Endothelial cell (in vitro differentiated cells): ENCODE results near the gene ZBTB9. TPM values are rescaled to one million over a fixed set of nuclear protein-coding genes. Genes with fewer than 3 reads are reported as not detected.

ENCODE experiments used
- DNase-seq: peaks from one replicate; pipeline ENCODE4 v3.0.0; 2021; ENCODE audit warnings: low spot score
- H3K27ac Mint-ChIP-seq: one replicate; pipeline ENCODE4 v1.8.0; 2021; ENCODE audit warnings: mixed read lengths, inconsistent platforms; ENCODE audit not compliant: unreplicated experiment
- H3K27me3 Mint-ChIP-seq: one replicate; pipeline ENCODE4 v1.8.0; 2021; ENCODE audit warnings: mild to moderate bottlenecking, moderate library complexity, mixed read lengths, inconsistent platforms; ENCODE audit not compliant: unreplicated experiment
- H3K36me3 Mint-ChIP-seq: one replicate; pipeline ENCODE4 v1.8.0; 2021; ENCODE audit warnings: mild to moderate bottlenecking, low read depth, mixed read lengths, inconsistent platforms; ENCODE audit not compliant: unreplicated experiment
- H3K4me1 Mint-ChIP-seq: one replicate; pipeline ENCODE4 v1.8.0; 2021; ENCODE audit warnings: mild to moderate bottlenecking, mixed read lengths, inconsistent platforms; ENCODE audit not compliant: unreplicated experiment
- H3K4me3 Mint-ChIP-seq: one replicate; pipeline ENCODE4 v1.8.0; 2021; ENCODE audit warnings: mild to moderate bottlenecking, mixed read lengths, inconsistent platforms; ENCODE audit not compliant: unreplicated experiment
- H3K9me3 Mint-ChIP-seq: one replicate; pipeline ENCODE4 v1.8.0; 2021; ENCODE audit warnings: mixed read lengths, inconsistent platforms; ENCODE audit not compliant: unreplicated experiment
- total RNA-seq: library from RNA; stranded (reverse); fragmentation: NEBNext Ultra II Directional; extraction: Animal tissue kit (Norgen Biotek cat#: 25700); gene quantifications from one replicate; pipeline ENCODE4 v1.2.1, GENCODE V29; 2021; ENCODE audit not compliant: unreplicated experiment
- TF ChIP-seq, protein P1 (sequence below): fragments of 200-600 bp; sonication (generic); IDR thresholded peaks from one replicate; pipeline ENCODE4 v1.5.0; 2021; ENCODE audit warnings: antibody characterized with exemption; ENCODE audit not compliant: unreplicated experiment

The ZBTB9 gene
- total RNA-seq, 1 donor from 2014 or later: 18.7 TPM

DNA sequence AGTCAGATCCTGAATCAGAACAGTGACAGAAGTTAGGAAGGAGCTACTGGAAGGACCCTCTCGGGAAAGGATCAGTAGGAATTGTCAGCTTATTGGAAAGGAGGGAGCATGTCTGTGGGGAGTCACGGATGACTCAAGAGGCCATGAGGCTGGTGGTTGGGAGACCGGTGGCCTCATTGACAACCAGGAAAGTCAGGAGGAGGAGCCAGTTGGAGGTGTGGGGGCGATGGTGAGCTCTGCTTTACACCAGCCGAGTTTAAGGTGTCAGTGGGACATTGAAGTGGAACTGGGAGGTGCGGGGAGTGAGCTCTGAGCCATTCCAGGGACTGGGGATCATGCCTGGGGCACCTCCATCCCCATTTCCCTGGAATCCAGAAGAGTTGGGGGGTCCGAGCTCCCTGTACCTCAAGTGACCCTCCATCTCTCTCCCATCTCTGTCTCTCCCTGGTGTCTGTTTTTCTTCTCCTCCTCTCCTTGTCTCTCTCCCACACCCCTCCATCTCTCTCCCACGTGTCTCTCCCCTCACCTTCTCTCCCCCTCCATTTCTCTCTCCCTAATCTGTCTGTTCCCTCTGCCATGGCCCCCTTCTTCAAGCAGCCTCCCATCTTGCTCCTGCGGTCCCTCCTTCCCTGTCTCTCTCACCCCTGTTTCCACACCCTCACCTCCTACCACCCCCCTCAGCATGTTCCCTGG is 14.3 kb upstream of the ZBTB9 start:
- DNase-seq: no peak
- Mint-ChIP-seq H3K4me1 (peaks cover 5% of the 10 kb centered on the region), H3K36me3 (peaks cover 42% of the 10 kb centered on the region), H3K4me3 (peak overlapping the region; percentile 83), H3K27me3 (peaks cover 6% of the 10 kb centered on the region), H3K27ac (peak overlapping the region; percentile 67), H3K9me3 (no peaks in the 10 kb centered on the region)
- TF ChIP-seq, protein P1, sequence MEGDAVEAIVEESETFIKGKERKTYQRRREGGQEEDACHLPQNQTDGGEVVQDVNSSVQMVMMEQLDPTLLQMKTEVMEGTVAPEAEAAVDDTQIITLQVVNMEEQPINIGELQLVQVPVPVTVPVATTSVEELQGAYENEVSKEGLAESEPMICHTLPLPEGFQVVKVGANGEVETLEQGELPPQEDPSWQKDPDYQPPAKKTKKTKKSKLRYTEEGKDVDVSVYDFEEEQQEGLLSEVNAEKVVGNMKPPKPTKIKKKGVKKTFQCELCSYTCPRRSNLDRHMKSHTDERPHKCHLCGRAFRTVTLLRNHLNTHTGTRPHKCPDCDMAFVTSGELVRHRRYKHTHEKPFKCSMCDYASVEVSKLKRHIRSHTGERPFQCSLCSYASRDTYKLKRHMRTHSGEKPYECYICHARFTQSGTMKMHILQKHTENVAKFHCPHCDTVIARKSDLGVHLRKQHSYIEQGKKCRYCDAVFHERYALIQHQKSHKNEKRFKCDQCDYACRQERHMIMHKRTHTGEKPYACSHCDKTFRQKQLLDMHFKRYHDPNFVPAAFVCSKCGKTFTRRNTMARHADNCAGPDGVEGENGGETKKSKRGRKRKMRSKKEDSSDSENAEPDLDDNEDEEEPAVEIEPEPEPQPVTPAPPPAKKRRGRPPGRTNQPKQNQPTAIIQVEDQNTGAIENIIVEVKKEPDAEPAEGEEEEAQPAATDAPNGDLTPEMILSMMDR: no peak

DNA sequence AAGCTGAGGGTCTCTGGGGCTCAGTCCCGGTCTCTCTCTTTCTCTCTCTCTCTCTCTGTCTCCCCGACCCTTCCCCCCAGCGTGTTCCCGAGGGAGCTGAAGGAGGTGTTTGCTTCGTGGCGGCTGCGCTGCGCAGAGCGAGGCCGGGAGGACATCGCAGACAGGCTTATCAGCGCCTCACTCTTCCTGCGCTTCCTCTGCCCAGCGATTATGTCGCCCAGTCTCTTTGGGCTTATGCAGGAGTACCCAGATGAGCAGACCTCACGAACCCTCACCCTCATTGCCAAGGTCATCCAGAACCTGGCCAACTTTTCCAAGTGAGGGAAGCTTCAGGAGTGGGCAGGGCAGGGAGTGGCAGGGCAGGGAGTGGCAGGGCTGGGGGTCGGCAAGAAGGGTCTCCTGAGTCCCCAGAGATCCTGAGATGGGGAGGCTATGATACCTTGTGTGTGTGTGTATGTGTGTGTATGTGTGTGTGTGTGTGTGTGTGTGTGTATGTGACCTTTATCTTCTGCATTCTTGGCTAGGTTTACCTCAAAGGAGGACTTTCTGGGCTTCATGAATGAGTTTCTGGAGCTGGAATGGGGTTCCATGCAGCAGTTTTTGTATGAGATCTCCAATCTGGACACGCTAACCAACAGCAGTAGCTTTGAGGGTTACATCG is 13.6 kb upstream of the ZBTB9 start:
- H3K36me3 Mint-ChIP-seq: peaks cover 35% of the 10 kb centered on the region

DNA sequence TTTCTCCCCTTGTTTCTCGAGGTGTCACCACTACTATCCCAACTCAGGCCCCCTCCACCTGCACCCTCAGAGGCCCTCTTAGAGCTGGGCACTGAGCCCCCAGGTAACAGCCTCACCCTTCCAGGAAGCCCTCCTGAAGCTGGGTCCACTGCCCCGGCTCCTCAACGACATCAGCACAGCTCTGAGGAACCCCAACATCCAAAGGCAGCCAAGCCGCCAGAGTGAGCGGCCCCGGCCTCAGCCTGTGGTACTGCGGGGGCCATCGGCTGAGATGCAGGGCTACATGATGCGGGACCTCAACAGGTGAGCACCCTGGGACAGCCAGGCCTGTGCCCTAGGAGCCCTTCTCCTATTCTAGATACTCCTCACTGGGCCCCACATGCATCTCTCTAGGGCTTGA is 12.9 kb upstream of the ZBTB9 start:
- H3K36me3 Mint-ChIP-seq: peaks cover 34% of the 10 kb centered on the region
- H3K9me3 Mint-ChIP-seq: no peaks in the 10 kb centered on the region
- DNase-seq: no peak
- H3K27ac Mint-ChIP-seq: no peak overlapping the region
- H3K27me3 Mint-ChIP-seq: peaks cover 6% of the 10 kb centered on the region
- TF ChIP-seq, protein P1: no peak
- peaks cover 3% of the 10 kb centered on the region for H3K4me1 Mint-ChIP-seq
- H3K4me3 Mint-ChIP-seq: no peak overlapping the region

More for the DNA sequence above, 13.6 kb upstream of the ZBTB9 start:
- H3K4me3 Mint-ChIP-seq: no peak overlapping the region
- peaks cover 6% of the 10 kb centered on the region for H3K27me3 Mint-ChIP-seq
- peaks cover 3% of the 10 kb centered on the region for H3K4me1 Mint-ChIP-seq
- DNase-seq: no peak
- TF ChIP-seq, protein P1: no peak
- no peak overlapping the region for H3K27ac Mint-ChIP-seq
- no peaks in the 10 kb centered on the region for H3K9me3 Mint-ChIP-seq

DNA sequence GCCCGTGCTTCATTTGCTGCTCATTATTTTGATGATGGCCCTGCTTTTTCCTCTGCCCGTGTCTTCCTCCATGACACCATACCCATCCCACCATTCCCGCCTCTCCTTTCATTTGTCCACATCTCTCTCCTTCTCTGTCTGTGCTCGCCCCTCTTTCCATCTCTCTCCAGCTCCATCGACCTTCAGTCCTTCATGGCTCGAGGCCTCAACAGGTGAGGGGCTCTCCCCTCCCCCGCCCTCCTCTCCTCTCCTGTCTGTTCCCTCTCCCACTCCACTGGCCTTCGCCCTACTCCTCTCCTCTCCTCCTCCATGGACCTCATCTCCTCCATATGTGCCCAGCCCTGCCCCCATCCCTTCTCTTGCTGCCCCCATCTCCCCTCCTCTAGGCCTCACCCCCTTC is 12.1 kb upstream of the ZBTB9 start:
- H3K36me3 Mint-ChIP-seq: peaks cover 31% of the 10 kb centered on the region
- H3K4me1 Mint-ChIP-seq: peaks cover 3% of the 10 kb centered on the region
- no peaks in the 10 kb centered on the region for H3K9me3 Mint-ChIP-seq
- TF ChIP-seq, protein P1: no peak
- DNase-seq: no peak
- H3K4me3 Mint-ChIP-seq: peak overlapping the region; percentile 31
- peaks cover 6% of the 10 kb centered on the region for H3K27me3 Mint-ChIP-seq
- H3K27ac Mint-ChIP-seq: peak overlapping the region; percentile 52

DNA sequence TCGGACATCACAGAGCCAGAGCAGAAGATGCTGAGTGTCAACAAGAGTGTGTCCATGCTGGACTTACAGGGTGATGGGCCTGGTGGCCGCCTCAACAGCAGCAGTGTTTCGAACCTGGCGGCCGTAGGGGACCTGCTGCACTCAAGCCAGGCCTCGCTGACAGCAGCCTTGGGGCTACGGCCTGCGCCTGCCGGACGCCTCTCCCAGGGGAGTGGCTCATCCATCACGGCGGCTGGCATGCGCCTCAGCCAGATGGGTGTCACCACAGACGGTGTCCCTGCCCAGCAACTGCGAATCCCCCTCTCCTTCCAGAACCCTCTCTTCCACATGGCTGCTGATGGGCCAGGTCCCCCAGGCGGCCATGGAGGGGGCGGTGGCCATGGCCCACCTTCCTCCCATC is 11.4 kb upstream of the ZBTB9 start:
- Mint-ChIP-seq H3K27ac (no peak overlapping the region), H3K4me1 (peaks cover 6% of the 10 kb centered on the region), H3K36me3 (peaks cover 36% of the 10 kb centered on the region), H3K4me3 (no peak overlapping the region), H3K9me3 (no peaks in the 10 kb centered on the region), H3K27me3 (peaks cover 6% of the 10 kb centered on the region)
- TF ChIP-seq, protein P1: no peak
- no peak for DNase-seq
